Measurements from ENCODE around the gene DPYSL3.

DPYSL3 gene

DNA sequence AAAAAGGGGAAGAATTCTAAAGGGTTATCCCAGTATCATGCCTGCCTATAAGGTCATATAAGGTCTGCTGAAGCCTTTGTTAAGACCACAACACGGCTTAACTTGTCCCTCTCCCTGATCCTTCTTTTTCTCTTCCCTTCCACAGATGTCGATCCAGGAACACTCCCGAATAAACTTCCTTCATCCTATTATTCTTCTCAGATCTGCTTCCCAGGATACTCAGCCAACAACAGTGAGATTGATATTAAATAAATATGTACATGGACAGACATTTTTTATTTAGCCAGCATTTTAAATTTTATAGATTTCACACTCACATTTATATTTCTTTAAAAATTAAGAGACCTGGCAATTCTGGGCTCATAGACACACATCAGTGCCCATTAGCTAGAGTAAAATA is 44.1 kb downstream of the DPYSL3 start:
- Histone ChIP-seq H4K8ac (ENCODE audit: low read depth, low read length) (no peak overlapping the region), H3K36me3 (ENCODE audit: control insufficient read depth in 1 of 2, insufficient read depth in 2 of 2, low read length in 2 of 2) (no peaks in the 10 kb centered on the region), H2AK5ac (ENCODE audit: low read length) (no peak overlapping the region), H3K27ac (ENCODE audit: low read depth, low read length) (no peak overlapping the region), H3K79me2 (ENCODE audit: control insufficient read depth, insufficient read depth, low read length, poor library complexity) (no peaks in the 10 kb centered on the region), H3K14ac (ENCODE audit: low read length) (no peak overlapping the region), H4K91ac (ENCODE audit: low read depth, low read length) (no peak overlapping the region), H3K27me3 (ENCODE audit: insufficient read depth, low read length) (no peaks in the 10 kb centered on the region), H2BK5ac (ENCODE audit: low read depth, low read length, poor library complexity) (no peak overlapping the region), H3K4me3 (ENCODE audit: low read depth, low read length) (no peak overlapping the region), H2BK120ac (ENCODE audit: insufficient read depth, low read length, poor library complexity) (peak overlapping the region; percentile 8), H3K23ac (ENCODE audit: low read length) (no peak overlapping the region), H4K12ac (ENCODE audit: low read depth, low read length) (no peak overlapping the region), H2BK12ac (ENCODE audit: low read length) (peak overlapping the region; percentile 22), H3K9ac (ENCODE audit: low read length) (no peak overlapping the region), H3K4me2 (ENCODE audit: low read length) (no peak overlapping the region), H3K18ac (ENCODE audit: low read length) (no peak overlapping the region), H3K4me1 (ENCODE audit: control insufficient read depth in 1 of 2, insufficient read depth in 2 of 2, low read length in 2 of 2) (peaks cover 0 to 2% of the 10 kb centered on the region in 2 experiments), H2AFZ (ENCODE audit: insufficient read depth, low read length, poor library complexity) (no peak overlapping the region), H3K9me3 (ENCODE audit: insufficient read depth, low read depth, low read length) (no peaks in the 10 kb centered on the region), H3K79me1 (ENCODE audit: low read length) (no peaks in the 10 kb centered on the region), H3K4ac (ENCODE audit: low read depth, low read length) (no peak overlapping the region)
- WGBS (ENCODE audit: extremely low coverage, insufficient coverage, insufficient read length) = no CpG with 5 or more reads among the region's 3 CpGs
- DNase-seq = no peak

DNA sequence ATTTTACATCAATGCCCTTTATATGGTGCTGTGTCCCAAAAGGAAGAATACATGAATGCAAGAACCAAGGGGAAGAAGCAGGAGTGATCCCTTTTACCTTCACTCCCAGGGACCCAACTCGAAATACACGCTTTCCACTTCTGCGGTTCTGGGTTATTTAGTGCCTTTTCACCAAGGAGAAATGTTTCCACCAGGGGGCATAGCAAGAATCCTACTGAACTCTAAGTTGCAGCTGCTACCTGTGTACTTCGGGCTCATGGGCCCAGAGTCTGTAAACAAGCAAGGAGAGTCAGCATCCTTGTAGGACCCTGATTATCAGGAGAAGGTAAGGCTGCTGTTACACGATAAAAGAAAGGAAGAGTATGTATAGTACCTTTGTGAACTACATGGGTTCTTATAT is 45.7 kb downstream of the DPYSL3 start:
- H3K23ac ChIP-seq (ENCODE audit: low read length) = no peak overlapping the region
- H4K91ac ChIP-seq (ENCODE audit: low read depth, low read length) = no peak overlapping the region
- H3K9ac ChIP-seq (ENCODE audit: low read length) = no peak overlapping the region
- no peak overlapping the region for H3K18ac ChIP-seq (ENCODE audit: low read length)
- H3K79me1 ChIP-seq (ENCODE audit: low read length) = no peaks in the 10 kb centered on the region
- no peaks in the 10 kb centered on the region for H3K27me3 ChIP-seq (ENCODE audit: insufficient read depth, low read length)
- H2BK5ac ChIP-seq (ENCODE audit: low read depth, low read length, poor library complexity) = no peak overlapping the region
- H2BK12ac ChIP-seq (ENCODE audit: low read length) = no peak overlapping the region
- no peak overlapping the region for H3K14ac ChIP-seq (ENCODE audit: low read length)
- no peaks in the 10 kb centered on the region for H3K36me3 ChIP-seq (ENCODE audit: control insufficient read depth in 1 of 2, insufficient read depth in 2 of 2, low read length in 2 of 2)
- no peak overlapping the region for H3K4me3 ChIP-seq (ENCODE audit: low read depth, low read length)
- H3K4me2 ChIP-seq (ENCODE audit: low read length) = no peak overlapping the region
- no peaks in the 10 kb centered on the region for H3K79me2 ChIP-seq (ENCODE audit: control insufficient read depth, insufficient read depth, low read length, poor library complexity)
- no peaks in the 10 kb centered on the region for H3K9me3 ChIP-seq (ENCODE audit: insufficient read depth, low read depth, low read length)
- WGBS (ENCODE audit: extremely low coverage, insufficient coverage, insufficient read length) = no CpG with 5 or more reads among the region's 5 CpGs
- no peak overlapping the region for H4K12ac ChIP-seq (ENCODE audit: low read depth, low read length)
- H3K27ac ChIP-seq (ENCODE audit: low read depth, low read length) = no peak overlapping the region
- H3K4ac ChIP-seq (ENCODE audit: low read depth, low read length) = no peak overlapping the region
- H2AFZ ChIP-seq (ENCODE audit: insufficient read depth, low read length, poor library complexity) = no peak overlapping the region
- no peak overlapping the region for H2BK120ac ChIP-seq (ENCODE audit: insufficient read depth, low read length, poor library complexity)
- H3K4me1 ChIP-seq (ENCODE audit: control insufficient read depth in 1 of 2, insufficient read depth in 2 of 2, low read length in 2 of 2) = peaks cover 0 to 2% of the 10 kb centered on the region in 2 experiments
- H4K8ac ChIP-seq (ENCODE audit: low read depth, low read length) = no peak overlapping the region
- peak in 1 of 2 donors; percentile 68 for DNase-seq
- no peak overlapping the region for H2AK5ac ChIP-seq (ENCODE audit: low read length)

DNA sequence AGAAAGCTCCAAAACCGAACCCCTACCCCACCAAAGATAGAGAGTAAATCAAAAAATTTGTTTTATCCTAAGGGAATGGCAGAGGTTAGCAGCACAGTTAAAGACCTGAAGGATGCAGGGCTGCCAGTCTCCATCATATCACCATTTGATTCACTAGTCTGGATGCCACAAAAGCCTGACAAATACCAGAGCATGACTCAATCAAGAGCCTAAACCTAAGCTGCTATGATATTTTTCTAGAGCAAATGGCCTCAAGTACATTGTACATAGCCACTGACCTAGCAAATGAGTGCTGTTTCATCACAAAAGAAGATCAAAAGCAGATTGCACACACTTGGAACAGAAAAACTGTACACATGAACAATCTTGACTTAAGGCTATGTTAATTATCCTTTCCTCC is 48.0 kb downstream of the DPYSL3 start:
- WGBS (ENCODE audit: extremely low coverage, insufficient coverage, insufficient read length) = no CpG with 5 or more reads among the region's 1 CpG
- H3K4me3 ChIP-seq (ENCODE audit: low read depth, low read length) = no peak overlapping the region
- no peak overlapping the region for H2BK5ac ChIP-seq (ENCODE audit: low read depth, low read length, poor library complexity)
- H3K9me3 ChIP-seq (ENCODE audit: insufficient read depth, low read depth, low read length) = no peaks in the 10 kb centered on the region
- no peak overlapping the region for H2BK120ac ChIP-seq (ENCODE audit: insufficient read depth, low read length, poor library complexity)
- DNase-seq = peak; percentile 42 to 56
- H2AK5ac ChIP-seq (ENCODE audit: low read length) = no peak overlapping the region
- H2AFZ ChIP-seq (ENCODE audit: insufficient read depth, low read length, poor library complexity) = no peak overlapping the region
- no peaks in the 10 kb centered on the region for H3K79me2 ChIP-seq (ENCODE audit: control insufficient read depth, insufficient read depth, low read length, poor library complexity)
- H3K23ac ChIP-seq (ENCODE audit: low read length) = no peak overlapping the region
- H3K14ac ChIP-seq (ENCODE audit: low read length) = no peak overlapping the region
- no peak overlapping the region for H3K4ac ChIP-seq (ENCODE audit: low read depth, low read length)
- H3K79me1 ChIP-seq (ENCODE audit: low read length) = no peaks in the 10 kb centered on the region
- no peak overlapping the region for H3K18ac ChIP-seq (ENCODE audit: low read length)
- no peaks in the 10 kb centered on the region for H3K36me3 ChIP-seq (ENCODE audit: control insufficient read depth in 1 of 2, insufficient read depth in 2 of 2, low read length in 2 of 2)
- no peak overlapping the region for H4K91ac ChIP-seq (ENCODE audit: low read depth, low read length)
- H3K9ac ChIP-seq (ENCODE audit: low read length) = no peak overlapping the region
- no peak overlapping the region for H3K4me2 ChIP-seq (ENCODE audit: low read length)
- no peak overlapping the region for H3K27ac ChIP-seq (ENCODE audit: low read depth, low read length)
- no peaks in the 10 kb centered on the region for H3K27me3 ChIP-seq (ENCODE audit: insufficient read depth, low read length)
- no peak overlapping the region for H4K12ac ChIP-seq (ENCODE audit: low read depth, low read length)
- H2BK12ac ChIP-seq (ENCODE audit: low read length) = no peak overlapping the region
- no peak overlapping the region for H4K8ac ChIP-seq (ENCODE audit: low read depth, low read length)
- H3K4me1 ChIP-seq (ENCODE audit: control insufficient read depth in 1 of 2, insufficient read depth in 2 of 2, low read length in 2 of 2) = peaks cover 0 to 2% of the 10 kb centered on the region in 2 experiments

DNA sequence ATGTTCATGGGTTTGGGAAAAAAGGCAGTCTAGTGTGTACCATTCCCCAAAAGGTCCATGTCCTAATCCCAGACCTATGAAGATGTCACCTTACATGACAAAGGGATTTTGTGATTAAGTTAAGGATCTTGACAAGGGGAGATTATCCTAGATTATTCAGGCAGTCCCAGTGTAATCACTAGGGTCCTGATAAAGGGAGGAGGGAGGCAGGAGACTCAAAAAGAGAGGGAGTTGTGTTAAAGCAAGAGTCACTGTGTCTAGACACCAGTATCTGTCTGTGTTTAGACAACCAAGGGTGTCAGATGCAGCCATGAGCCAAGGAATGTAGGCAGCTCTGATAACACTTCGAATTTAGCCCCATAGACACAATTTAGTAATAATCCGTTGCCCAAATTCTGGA is 49.5 kb downstream of the DPYSL3 start:
- no CpG with 5 or more reads among the region's 2 CpGs for WGBS (ENCODE audit: extremely low coverage, insufficient coverage, insufficient read length)

More for the DNA sequence above, 49.5 kb downstream of the DPYSL3 start:
- Histone ChIP-seq H3K14ac (ENCODE audit: low read length) (no peak overlapping the region), H4K91ac (ENCODE audit: low read depth, low read length) (no peak overlapping the region), H3K27ac (ENCODE audit: low read depth, low read length) (no peak overlapping the region), H3K9ac (ENCODE audit: low read length) (no peak overlapping the region), H2BK5ac (ENCODE audit: low read depth, low read length, poor library complexity) (no peak overlapping the region), H3K27me3 (ENCODE audit: insufficient read depth, low read length) (no peaks in the 10 kb centered on the region), H3K36me3 (ENCODE audit: control insufficient read depth in 1 of 2, insufficient read depth in 2 of 2, low read length in 2 of 2) (no peaks in the 10 kb centered on the region), H3K9me3 (ENCODE audit: insufficient read depth, low read depth, low read length) (no peaks in the 10 kb centered on the region), H3K4me2 (ENCODE audit: low read length) (no peak overlapping the region), H2AK5ac (ENCODE audit: low read length) (no peak overlapping the region), H3K4ac (ENCODE audit: low read depth, low read length) (no peak overlapping the region), H3K18ac (ENCODE audit: low read length) (no peak overlapping the region), H2BK12ac (ENCODE audit: low read length) (no peak overlapping the region), H2BK120ac (ENCODE audit: insufficient read depth, low read length, poor library complexity) (no peak overlapping the region), H3K79me2 (ENCODE audit: control insufficient read depth, insufficient read depth, low read length, poor library complexity) (no peaks in the 10 kb centered on the region), H4K8ac (ENCODE audit: low read depth, low read length) (no peak overlapping the region), H3K4me1 (ENCODE audit: control insufficient read depth in 1 of 2, insufficient read depth in 2 of 2, low read length in 2 of 2) (no peaks in the 10 kb centered on the region), H3K79me1 (ENCODE audit: low read length) (no peaks in the 10 kb centered on the region), H4K12ac (ENCODE audit: low read depth, low read length) (no peak overlapping the region), H3K23ac (ENCODE audit: low read length) (no peak overlapping the region), H3K4me3 (ENCODE audit: low read depth, low read length) (no peak overlapping the region), H2AFZ (ENCODE audit: insufficient read depth, low read length, poor library complexity) (no peak overlapping the region)
- DNase-seq = no peak

Data from trophoblast cell (in vitro differentiated cells and primary cell).